ENCODE measurements around the gene UBR4.
"Not testable (repeated sequence)": the region's sequence is repeated elsewhere in the genome, so short reads cannot be mapped to it uniquely, and the experiment has no call there.

The UBR4 gene

GRCh38 chr1:19209990-19210771 is at the start of gene UBR4:
Gene UBR4, minus strand, starts transcription at chr1:19210266. Its CDS starts 18 bp downstream, at chr1:19210248.
- Histone ChIP-seq H3K9ac (ENCODE audit: low read length) (peak within 1 kb of the TSS; percentile 83), H3K36me3 (ENCODE audit: insufficient read depth, low read length) (peaks cover 8% of the 10 kb centered on the region), H3K9me3 (ENCODE audit: low read length) (no peaks in the 10 kb centered on the region), H3K27me3 (ENCODE audit: control insufficient read depth in 1 of 2, insufficient read depth in 2 of 2, low read length in 2 of 2) (no peaks in the 10 kb centered on the region), H3K4me1 (ENCODE audit: insufficient read depth, low read length) (peaks cover 42% of the 10 kb centered on the region), H3K4me3 (ENCODE audit: low read depth in 1 of 2, low read length in 2 of 2) (peak within 1 kb of the TSS; percentile 70 to 94), H3K27ac (ENCODE audit: low read depth, low read length) (peak within 1 kb of the TSS; percentile 95)

- Histone ChIP-seq H3K36me3 (ENCODE audit: insufficient read depth, low read length) (peaks cover 37% of the 10 kb centered on the region), H3K9me3 (ENCODE audit: low read length) (no peaks in the 10 kb centered on the region), H3K27me3 (ENCODE audit: control insufficient read depth in 1 of 2, insufficient read depth in 2 of 2, low read length in 2 of 2) (no peaks in the 10 kb centered on the region), H3K4me3 (ENCODE audit: low read depth in 1 of 2, low read length in 2 of 2) (no peak overlapping the region), H3K4me1 (ENCODE audit: insufficient read depth, low read length) (peaks cover 3% of the 10 kb centered on the region), H3K9ac (ENCODE audit: low read length) (no peak overlapping the region), H3K27ac (ENCODE audit: low read depth, low read length) (no peak overlapping the region)
These were observed 48.3 kb upstream of the UBR4 start for GRCh38 chr1:19258353-19258752.

- Histone ChIP-seq H3K4me1 (ENCODE audit: insufficient read depth, low read length) (peaks cover 12% of the 10 kb centered on the region), H3K27ac (ENCODE audit: low read depth, low read length) (no peak overlapping the region), H3K9ac (ENCODE audit: low read length) (no peak overlapping the region), H3K27me3 (ENCODE audit: control insufficient read depth in 1 of 2, insufficient read depth in 2 of 2, low read length in 2 of 2) (no peaks in the 10 kb centered on the region), H3K4me3 (ENCODE audit: low read depth in 1 of 2, low read length in 2 of 2) (no peak overlapping the region), H3K9me3 (ENCODE audit: low read length) (no peaks in the 10 kb centered on the region), H3K36me3 (ENCODE audit: insufficient read depth, low read length) (peaks cover 37% of the 10 kb centered on the region)
These were observed 47.3 kb upstream of the UBR4 start for GRCh38 chr1:19257178-19257914.

DNA sequence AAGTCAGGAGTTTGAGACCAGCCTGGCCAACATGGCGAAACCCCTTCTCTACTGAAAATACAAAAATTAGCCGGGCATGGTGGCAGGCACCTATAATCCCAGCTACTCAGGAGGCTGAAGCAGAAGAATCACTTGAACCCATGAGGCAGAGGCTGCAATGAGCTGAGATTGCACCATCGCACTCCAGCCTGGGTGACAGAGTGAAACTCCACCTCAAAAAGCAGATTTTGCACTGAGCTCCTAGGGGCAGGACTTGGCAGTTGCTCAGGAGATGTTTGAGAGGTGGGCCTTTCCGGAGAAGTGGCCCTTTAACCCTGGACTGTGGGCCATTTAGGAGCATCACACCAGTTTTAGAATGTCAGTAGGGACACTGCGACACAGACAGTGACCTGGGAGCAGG is 46.2 kb upstream of the UBR4 start:
- H3K27me3 ChIP-seq (ENCODE audit: control insufficient read depth in 1 of 2, insufficient read depth in 2 of 2, low read length in 2 of 2); H3K4me3 ChIP-seq (ENCODE audit: low read depth in 1 of 2, low read length in 2 of 2); H3K9me3 ChIP-seq (ENCODE audit: low read length); H3K27ac ChIP-seq (ENCODE audit: low read depth, low read length); H3K9ac ChIP-seq (ENCODE audit: low read length): not testable (repeated sequence)
- Histone ChIP-seq H3K4me1 (ENCODE audit: insufficient read depth, low read length) (peaks cover 12% of the 10 kb centered on the region), H3K36me3 (ENCODE audit: insufficient read depth, low read length) (peaks cover 37% of the 10 kb centered on the region)

GRCh38 chr1:19255288-19255687 is 45.2 kb upstream of the UBR4 start:
- no peaks in the 10 kb centered on the region for H3K9me3 ChIP-seq (ENCODE audit: low read length)
- H3K4me3 ChIP-seq (ENCODE audit: low read depth in 1 of 2, low read length in 2 of 2) = no peak overlapping the region
- no peaks in the 10 kb centered on the region for H3K27me3 ChIP-seq (ENCODE audit: control insufficient read depth in 1 of 2, insufficient read depth in 2 of 2, low read length in 2 of 2)
- H3K4me1 ChIP-seq (ENCODE audit: insufficient read depth, low read length) = peaks cover 20% of the 10 kb centered on the region
- no peak overlapping the region for H3K27ac ChIP-seq (ENCODE audit: low read depth, low read length)
- H3K36me3 ChIP-seq (ENCODE audit: insufficient read depth, low read length) = peaks cover 37% of the 10 kb centered on the region
- no peak overlapping the region for H3K9ac ChIP-seq (ENCODE audit: low read length)

DNA sequence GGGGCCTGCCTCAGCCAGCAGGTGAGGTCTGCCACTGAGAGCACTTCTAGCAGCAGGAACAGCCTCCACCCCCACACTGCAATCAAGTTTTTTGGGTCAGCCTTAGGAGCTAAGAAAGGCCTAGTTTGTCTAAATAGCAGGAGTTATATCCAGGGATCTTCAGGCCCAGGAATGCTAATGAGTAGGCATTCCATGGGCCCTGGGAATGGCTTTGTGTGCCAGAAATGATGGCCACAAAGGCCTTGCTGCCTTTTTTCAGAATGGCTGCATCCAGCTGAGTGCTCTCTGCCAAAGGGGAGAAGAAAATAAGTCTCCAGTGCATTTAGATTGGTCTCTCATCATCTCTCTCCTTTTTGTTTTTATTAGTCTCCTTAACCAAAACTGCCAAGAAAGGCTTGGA is 44.4 kb upstream of the UBR4 start:
- H3K27me3 ChIP-seq (ENCODE audit: control insufficient read depth in 1 of 2, insufficient read depth in 2 of 2, low read length in 2 of 2) = no peaks in the 10 kb centered on the region
- H3K9me3 ChIP-seq (ENCODE audit: low read length) = no peaks in the 10 kb centered on the region
- H3K9ac ChIP-seq (ENCODE audit: low read length) = no peak overlapping the region
- no peak overlapping the region for H3K4me3 ChIP-seq (ENCODE audit: low read depth in 1 of 2, low read length in 2 of 2)
- peaks cover 22% of the 10 kb centered on the region for H3K4me1 ChIP-seq (ENCODE audit: insufficient read depth, low read length)
- H3K27ac ChIP-seq (ENCODE audit: low read depth, low read length) = no peak overlapping the region
- peaks cover 34% of the 10 kb centered on the region for H3K36me3 ChIP-seq (ENCODE audit: insufficient read depth, low read length)

GRCh38 chr1:19251305-19252196 is 41.5 kb upstream of the UBR4 start, which contains the start of the genes EMC1 and MRTO4:
Gene EMC1, minus strand, starts transcription at chr1:19251524. Its CDS starts 15 bp downstream, at chr1:19251509.
Gene MRTO4, plus strand, starts transcription at chr1:19251805. Its CDS starts 31 bp downstream, at chr1:19251836.
- H3K9me3 ChIP-seq (ENCODE audit: low read length) = no peaks in the 10 kb centered on the region
- H3K27ac ChIP-seq (ENCODE audit: low read depth, low read length) = peak within 1 kb of the TSS; percentile 90
- peaks cover 6% of the 10 kb centered on the region for H3K36me3 ChIP-seq (ENCODE audit: insufficient read depth, low read length)
- H3K4me1 ChIP-seq (ENCODE audit: insufficient read depth, low read length) = peaks cover 22% of the 10 kb centered on the region
- H3K4me3 ChIP-seq (ENCODE audit: low read depth in 1 of 2, low read length in 2 of 2) = peak within 1 kb of the TSS; percentile 84 to 90
- H3K9ac ChIP-seq (ENCODE audit: low read length) = peak within 1 kb of the TSS; percentile 72
- H3K27me3 ChIP-seq (ENCODE audit: control insufficient read depth in 1 of 2, insufficient read depth in 2 of 2, low read length in 2 of 2) = no peaks in the 10 kb centered on the region

DNA sequence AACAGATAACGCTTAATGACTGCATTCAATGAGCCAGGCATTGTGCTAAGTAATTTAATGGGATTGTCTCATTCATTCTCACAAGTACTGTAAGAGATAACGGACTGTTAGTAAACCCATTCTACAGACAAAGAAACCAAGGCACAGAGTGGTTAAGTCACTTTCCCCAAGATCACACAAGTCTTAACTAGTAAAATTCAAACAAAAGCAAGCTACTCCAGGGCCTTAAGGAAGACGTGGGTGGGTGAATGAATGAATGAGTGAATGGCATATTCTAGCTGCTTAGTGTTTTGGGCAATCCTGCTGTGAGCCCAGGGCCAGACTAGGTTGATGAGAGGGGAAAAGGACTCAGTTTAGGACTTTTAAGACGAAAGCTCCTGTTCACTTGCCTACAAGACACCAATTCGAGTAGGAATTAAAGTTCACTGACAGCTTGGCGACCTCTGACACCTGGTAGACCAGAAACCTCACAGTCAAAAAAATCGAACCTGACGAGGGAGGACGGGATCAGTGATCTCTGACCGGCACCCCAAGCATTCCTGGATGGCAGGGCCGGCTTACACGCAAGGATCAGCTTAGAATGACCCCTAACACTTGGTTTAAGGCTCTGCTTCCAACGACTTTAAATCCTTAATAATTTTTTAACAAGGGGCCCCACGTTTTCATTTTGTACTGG is 40.7 kb upstream of the UBR4 start:
- peaks cover 22% of the 10 kb centered on the region for H3K4me1 ChIP-seq (ENCODE audit: insufficient read depth, low read length)
- H3K27ac ChIP-seq (ENCODE audit: low read depth, low read length) = peak overlapping the region; percentile 90
- peaks cover 3% of the 10 kb centered on the region for H3K36me3 ChIP-seq (ENCODE audit: insufficient read depth, low read length)
- H3K9me3 ChIP-seq (ENCODE audit: low read length) = no peaks in the 10 kb centered on the region
- peak overlapping the region; percentile 72 for H3K9ac ChIP-seq (ENCODE audit: low read length)
- H3K4me3 ChIP-seq (ENCODE audit: low read depth in 1 of 2, low read length in 2 of 2) = peak overlapping the region; percentile 84 to 90
- no peaks in the 10 kb centered on the region for H3K27me3 ChIP-seq (ENCODE audit: control insufficient read depth in 1 of 2, insufficient read depth in 2 of 2, low read length in 2 of 2)

DNA sequence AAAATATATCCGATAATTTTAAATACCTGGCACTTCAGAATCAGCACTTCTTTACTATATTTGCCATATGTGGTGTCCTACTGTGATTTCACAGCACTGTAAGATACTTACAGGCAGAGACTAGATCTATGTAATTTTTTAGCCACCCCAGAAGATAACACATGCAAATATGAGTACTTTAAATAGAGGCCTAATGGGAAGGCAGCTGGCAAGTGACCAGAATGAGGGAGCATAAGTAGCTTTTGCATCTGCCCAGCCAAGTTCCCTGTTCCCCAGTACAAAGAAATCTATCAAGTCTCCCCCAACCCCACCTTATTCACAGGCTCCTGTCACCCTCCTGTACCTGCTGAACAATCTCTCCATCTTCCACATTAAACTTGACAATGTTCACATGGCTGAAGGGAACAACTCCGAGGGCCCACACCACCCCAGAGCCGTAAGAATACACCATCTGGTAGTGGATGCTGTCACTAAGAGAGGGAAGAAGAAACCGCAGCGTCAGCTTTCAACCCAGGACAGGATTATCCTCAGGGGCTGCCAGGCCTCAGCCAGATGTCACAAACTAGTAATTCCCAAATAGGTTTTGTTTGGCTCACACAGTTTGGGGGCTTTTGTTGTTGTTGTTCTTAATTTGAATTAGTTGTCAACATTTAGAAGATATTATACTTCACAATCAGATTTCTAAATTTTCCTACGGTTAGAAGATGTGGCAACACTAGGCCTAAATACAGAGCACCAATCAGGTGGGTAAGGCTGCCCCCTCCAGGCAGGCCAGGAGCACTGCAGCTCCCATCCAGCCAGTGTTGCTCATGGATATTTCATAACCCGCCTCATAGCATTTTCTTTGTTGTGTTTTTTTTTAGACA is 30.8 kb upstream of the UBR4 start:
- Histone ChIP-seq H3K36me3 (ENCODE audit: insufficient read depth, low read length) (peaks cover 81% of the 10 kb centered on the region), H3K27me3 (ENCODE audit: control insufficient read depth in 1 of 2, insufficient read depth in 2 of 2, low read length in 2 of 2) (no peaks in the 10 kb centered on the region), H3K9ac (ENCODE audit: low read length) (peak overlapping the region; percentile 70), H3K27ac (ENCODE audit: low read depth, low read length) (peak overlapping the region; percentile 27), H3K4me1 (ENCODE audit: insufficient read depth, low read length) (peaks cover 7% of the 10 kb centered on the region), H3K9me3 (ENCODE audit: low read length) (no peaks in the 10 kb centered on the region), H3K4me3 (ENCODE audit: low read depth in 1 of 2, low read length in 2 of 2) (no peak overlapping the region)

DNA sequence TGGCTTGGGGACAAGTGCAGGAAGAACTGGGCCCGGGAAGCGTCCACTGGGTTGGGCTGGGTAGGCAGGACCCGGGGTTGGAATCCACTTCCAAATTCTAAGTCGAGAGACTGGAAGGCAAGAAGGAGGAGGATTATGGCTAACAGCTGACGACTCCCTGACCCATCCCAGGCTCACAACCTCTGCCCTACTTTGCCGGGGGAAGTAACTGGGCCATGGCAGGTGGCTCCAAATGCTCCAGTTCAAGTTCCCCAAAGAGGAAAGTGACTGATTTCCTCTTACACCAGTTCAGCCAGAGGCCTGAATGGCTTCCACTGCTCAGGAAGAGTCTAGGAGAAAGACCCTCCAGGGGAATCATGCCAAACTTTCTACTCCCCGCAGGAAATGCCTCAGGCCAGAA is 29.8 kb upstream of the UBR4 start:
- no peak overlapping the region for H3K9ac ChIP-seq (ENCODE audit: low read length)
- H3K27ac ChIP-seq (ENCODE audit: low read depth, low read length) = no peak overlapping the region
- no peak overlapping the region for H3K4me3 ChIP-seq (ENCODE audit: low read depth in 1 of 2, low read length in 2 of 2)
- H3K4me1 ChIP-seq (ENCODE audit: insufficient read depth, low read length) = peaks cover 7% of the 10 kb centered on the region
- no peaks in the 10 kb centered on the region for H3K27me3 ChIP-seq (ENCODE audit: control insufficient read depth in 1 of 2, insufficient read depth in 2 of 2, low read length in 2 of 2)
- peaks cover 84% of the 10 kb centered on the region for H3K36me3 ChIP-seq (ENCODE audit: insufficient read depth, low read length)
- H3K9me3 ChIP-seq (ENCODE audit: low read length) = no peaks in the 10 kb centered on the region

All from muscle layer of colon (tissue), 2 donors.